Suprapubic skin (tissue), 4 donors: ENCODE results near the gene ATP11A. TPM values are rescaled to one million over a fixed set of nuclear protein-coding genes. Genes with fewer than 3 reads are reported as not detected.

Experiments
- DNase-seq, 2 donors: peaks; one replicate each; pipeline ENCODE4 v3.0.0-alpha.2; 2019; ENCODE audit warnings: low spot score in 2 of 2
- H3K27ac ChIP-seq: fragments of 200-600 bp; sonication (generic); one replicate; pipeline ENCODE4 v1.5.1; 2019
- H3K27me3 ChIP-seq: fragments of 200-600 bp; sonication (generic); one replicate; pipeline ENCODE4 v1.5.1; 2019
- H3K36me3 ChIP-seq: fragments of 200-600 bp; sonication (generic); one replicate; pipeline ENCODE4 v1.5.1; 2019
- H3K4me1 ChIP-seq: fragments of 200-600 bp; sonication (generic); one replicate; pipeline ENCODE4 v1.5.1; 2019
- H3K4me3 ChIP-seq: fragments of 200-600 bp; sonication (generic); one replicate; pipeline ENCODE4 v1.5.1; 2019; ENCODE audit warnings: mild to moderate bottlenecking
- H3K9me3 ChIP-seq: fragments of 200-600 bp; sonication (generic); one replicate; pipeline ENCODE4 v1.5.1; 2019
- EP300 ChIP-seq: sonication (generic); formaldehyde crosslinking; IDR thresholded peaks from one replicate; pipeline ENCODE4 v1.6.1; 2017; ENCODE audit warnings: antibody characterized with exemption
- POLR2A ChIP-seq, 2 donors: fragments of 450-650 bp; IDR thresholded peaks; one replicate each; pipeline ENCODE4 v1.6.1; 2017; ENCODE audit warnings: antibody characterized with exemption in 2 of 2, mild to moderate bottlenecking in 2 of 2, moderate library complexity in 2 of 2
- POLR2AphosphoS5 ChIP-seq, 3 donors: sonication (generic); formaldehyde crosslinking; IDR thresholded peaks; one replicate each; pipeline ENCODE4 v1.6.1; 2017; ENCODE audit warnings: antibody characterized with exemption in 3 of 3
- WGBS: methylation state at CpG from one replicate; pipeline ENCODE4 v1.1.5; 2018; 5-methylcytosine and 5-hydroxymethylcytosine counted together
- total RNA-seq, 4 donors: library from RNA; depleted of rRNA; stranded (reverse); fragments of >200 nt; gene quantifications; one replicate each; pipeline ENCODE4 v1.1.0, GENCODE V29; 2016
- TF ChIP-seq, protein P1 (sequence below), 2 donors: fragments of 200-600 bp in 1 of 2; fragments of 450-650 bp in 1 of 2; sonication (generic) in 1 of 2; IDR thresholded peaks; one replicate each; pipeline ENCODE4 v1.5.1; 2016 to 2019; ENCODE audit warnings: antibody characterized with exemption in 2 of 2, mild to moderate bottlenecking in 1 of 2, moderate library complexity in 1 of 2

ATP11A gene
- total RNA-seq, 4 donors from 2014 or later = 22.8 to 51.0 (median 39.8) TPM

GRCh38 chr13:112874751-112875300 is 185.0 kb downstream of the ATP11A start:
- no peak for TF ChIP-seq EP300
- no peak for TF ChIP-seq POLR2AphosphoS5 (IDR thresholded peaks at IDR 0.05)
- TF ChIP-seq, protein P1, sequence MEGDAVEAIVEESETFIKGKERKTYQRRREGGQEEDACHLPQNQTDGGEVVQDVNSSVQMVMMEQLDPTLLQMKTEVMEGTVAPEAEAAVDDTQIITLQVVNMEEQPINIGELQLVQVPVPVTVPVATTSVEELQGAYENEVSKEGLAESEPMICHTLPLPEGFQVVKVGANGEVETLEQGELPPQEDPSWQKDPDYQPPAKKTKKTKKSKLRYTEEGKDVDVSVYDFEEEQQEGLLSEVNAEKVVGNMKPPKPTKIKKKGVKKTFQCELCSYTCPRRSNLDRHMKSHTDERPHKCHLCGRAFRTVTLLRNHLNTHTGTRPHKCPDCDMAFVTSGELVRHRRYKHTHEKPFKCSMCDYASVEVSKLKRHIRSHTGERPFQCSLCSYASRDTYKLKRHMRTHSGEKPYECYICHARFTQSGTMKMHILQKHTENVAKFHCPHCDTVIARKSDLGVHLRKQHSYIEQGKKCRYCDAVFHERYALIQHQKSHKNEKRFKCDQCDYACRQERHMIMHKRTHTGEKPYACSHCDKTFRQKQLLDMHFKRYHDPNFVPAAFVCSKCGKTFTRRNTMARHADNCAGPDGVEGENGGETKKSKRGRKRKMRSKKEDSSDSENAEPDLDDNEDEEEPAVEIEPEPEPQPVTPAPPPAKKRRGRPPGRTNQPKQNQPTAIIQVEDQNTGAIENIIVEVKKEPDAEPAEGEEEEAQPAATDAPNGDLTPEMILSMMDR (IDR thresholded peaks at IDR 0.05) = no peak
- TF ChIP-seq POLR2A (IDR thresholded peaks at IDR 0.05) = no peak
- peak in 1 of 2 donors; percentile 54 for DNase-seq
- no peak overlapping the region for H3K4me3 ChIP-seq
- WGBS = 78% methylated on average over 18 of the region's 19 CpGs
- no peaks in the 10 kb centered on the region for H3K9me3 ChIP-seq
- H3K4me1 ChIP-seq = no peaks in the 10 kb centered on the region
- H3K36me3 ChIP-seq = peaks cover 44% of the 10 kb centered on the region
- H3K27ac ChIP-seq = no peak overlapping the region
- H3K27me3 ChIP-seq = no peaks in the 10 kb centered on the region

GRCh38 chr13:112875627-112876026 is 185.8 kb downstream of the ATP11A start:
- WGBS = 92% methylated on average over 15 of the region's 15 CpGs
- peaks cover 52% of the 10 kb centered on the region for H3K36me3 ChIP-seq
- no peaks in the 10 kb centered on the region for H3K9me3 ChIP-seq
- H3K27me3 ChIP-seq = no peaks in the 10 kb centered on the region
- TF ChIP-seq POLR2A (IDR thresholded peaks at IDR 0.05) = no peak
- TF ChIP-seq EP300 = no peak
- no peak for TF ChIP-seq POLR2AphosphoS5 (IDR thresholded peaks at IDR 0.05)
- TF ChIP-seq, protein P1 (IDR thresholded peaks at IDR 0.05) = no peak
- H3K4me3 ChIP-seq = no peak overlapping the region
- H3K27ac ChIP-seq = no peak overlapping the region
- DNase-seq = peak; percentile 44 to 68
- H3K4me1 ChIP-seq = no peaks in the 10 kb centered on the region

GRCh38 chr13:112876305-112877000 is 186.6 kb downstream of the ATP11A start:
- 78% methylated on average over 14 of the region's 15 CpGs for WGBS
- peaks cover 60% of the 10 kb centered on the region for H3K36me3 ChIP-seq

GRCh38 chr13:112877066-112877465 is 187.2 kb downstream of the ATP11A start:
- 89% methylated on average over 12 of the region's 12 CpGs for WGBS
- Histone ChIP-seq H3K27ac (no peak overlapping the region), H3K27me3 (no peaks in the 10 kb centered on the region), H3K4me3 (no peak overlapping the region), H3K4me1 (no peaks in the 10 kb centered on the region), H3K9me3 (no peaks in the 10 kb centered on the region), H3K36me3 (peaks cover 64% of the 10 kb centered on the region)
- TF ChIP-seq, protein P1 (IDR thresholded peaks at IDR 0.05) = no peak
- no peak for TF ChIP-seq POLR2AphosphoS5 (IDR thresholded peaks at IDR 0.05)
- no peak for TF ChIP-seq EP300
- TF ChIP-seq POLR2A (IDR thresholded peaks at IDR 0.05) = no peak
- DNase-seq = peak in 1 of 2 donors; percentile 37

More at GRCh38 chr13:112876305-112877000, 186.6 kb downstream of the ATP11A start:
- Histone ChIP-seq H3K27ac (no peak overlapping the region), H3K4me3 (no peak overlapping the region), H3K4me1 (no peaks in the 10 kb centered on the region), H3K27me3 (no peaks in the 10 kb centered on the region), H3K9me3 (no peaks in the 10 kb centered on the region)
- peak in 1 of 2 donors; percentile 61 for DNase-seq
- TF ChIP-seq EP300 (no peak), POLR2AphosphoS5 (IDR thresholded peaks at IDR 0.05) (no peak), POLR2A (IDR thresholded peaks at IDR 0.05) (no peak)
- TF ChIP-seq, protein P1 (IDR thresholded peaks at IDR 0.05) = no peak

DNA sequence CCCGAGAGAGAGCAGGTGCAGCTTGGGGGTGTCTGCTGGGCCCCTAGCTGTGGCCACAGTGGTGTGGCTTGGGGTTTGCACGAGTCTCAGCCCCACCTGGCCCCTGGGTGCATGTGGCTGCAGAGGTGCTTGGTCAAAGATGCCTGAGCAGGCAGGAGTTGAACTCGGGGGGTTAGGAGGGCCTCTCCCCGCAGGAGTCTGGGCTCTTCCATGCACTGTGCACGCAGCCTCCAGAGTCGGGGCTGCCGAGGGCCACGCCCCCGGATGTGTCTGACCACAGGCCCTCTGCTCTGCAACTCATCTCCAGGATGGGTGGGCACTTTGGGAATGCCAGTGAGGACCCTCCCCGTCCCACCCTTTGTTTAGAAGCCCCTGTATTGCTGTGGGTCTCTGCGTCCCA is 187.7 kb downstream of the ATP11A start:
- Histone ChIP-seq H3K27me3 (no peaks in the 10 kb centered on the region), H3K4me1 (no peaks in the 10 kb centered on the region), H3K9me3 (no peaks in the 10 kb centered on the region), H3K4me3 (no peak overlapping the region), H3K36me3 (peaks cover 67% of the 10 kb centered on the region), H3K27ac (no peak overlapping the region)
- TF ChIP-seq POLR2A (IDR thresholded peaks at IDR 0.05) (no peak), POLR2AphosphoS5 (IDR thresholded peaks at IDR 0.05) (no peak), EP300 (no peak)
- TF ChIP-seq, protein P1 (IDR thresholded peaks at IDR 0.05) = no peak
- DNase-seq = peak in 1 of 2 donors; percentile 38
- WGBS = 90% methylated on average over 2 of the region's 11 CpGs
